Hematopoietic multipotent progenitor cell treated with erythropoietin and hydrocortisone succinate and interleukin-3 and kit ligand, for 15 days (in vitro differentiated cells): Measurements from ENCODE around the gene PRDM16.

ENCODE experiments used
- DNase-seq: peaks from one replicate; pipeline ENCODE4 v3.0.0-alpha.2; 2015; ENCODE audit warnings: low spot score

The PRDM16 gene

GRCh38 chr1:3356827-3357460, 287.9 kb downstream of the PRDM16 start:
- no peak for DNase-seq

GRCh38 chr1:3357526-3358297, 288.7 kb downstream of the PRDM16 start:
- no peak for DNase-seq

DNA sequence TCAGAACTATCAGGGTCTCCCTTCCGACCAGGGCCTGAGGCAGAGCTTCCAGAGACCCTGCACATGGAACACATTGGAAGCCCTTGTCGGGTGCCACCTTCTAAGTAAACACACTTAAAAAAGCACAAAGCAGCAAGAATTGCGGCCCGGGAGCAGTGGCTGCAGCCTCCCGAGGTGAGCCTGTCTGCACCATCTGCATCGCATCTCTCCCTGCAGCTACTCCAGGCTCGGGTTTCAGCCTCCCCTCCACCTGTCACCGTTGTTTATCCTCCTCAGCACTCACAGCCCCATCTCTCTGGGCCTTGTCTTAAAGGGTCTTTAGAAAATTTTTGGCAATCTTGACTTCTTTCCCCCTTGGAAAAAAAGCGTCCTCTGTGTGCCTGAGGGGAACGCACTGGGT, 290.3 kb downstream of the PRDM16 start:
- no peak for DNase-seq

- DNase-seq: no peak
Measured at GRCh38 chr1:3359756-3360440, 290.9 kb downstream of the PRDM16 start.

DNA sequence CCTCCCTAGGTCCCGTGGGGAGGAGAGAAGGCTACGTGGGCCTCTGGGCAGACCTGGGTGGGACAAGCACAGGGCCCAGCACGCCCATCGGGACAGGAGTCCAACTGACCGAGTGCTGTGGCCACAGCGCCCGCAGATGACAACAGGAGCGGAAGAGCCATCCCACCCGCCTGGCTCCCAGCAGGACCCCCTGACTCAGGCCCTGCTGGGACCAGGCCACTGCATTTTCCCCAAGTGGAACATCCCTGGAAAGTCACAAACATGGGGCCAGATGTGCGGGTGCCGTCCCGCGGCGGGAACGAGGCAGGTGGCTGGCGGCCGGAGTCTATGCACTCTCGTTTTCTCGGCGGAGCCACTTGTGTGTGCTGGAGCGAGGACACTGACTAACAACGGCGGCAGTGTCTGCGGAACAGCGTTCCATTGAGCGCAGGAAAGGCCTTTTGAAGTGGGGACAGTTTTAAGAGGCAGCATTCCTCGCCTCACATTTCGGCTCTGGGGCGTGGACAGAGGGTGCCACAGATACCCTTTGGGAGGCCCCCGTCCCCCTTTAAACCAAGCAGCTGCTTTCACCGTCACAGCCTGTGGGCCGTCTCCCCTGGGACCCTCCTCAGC, 291.7 kb downstream of the PRDM16 start:
- DNase-seq: no peak

DNA sequence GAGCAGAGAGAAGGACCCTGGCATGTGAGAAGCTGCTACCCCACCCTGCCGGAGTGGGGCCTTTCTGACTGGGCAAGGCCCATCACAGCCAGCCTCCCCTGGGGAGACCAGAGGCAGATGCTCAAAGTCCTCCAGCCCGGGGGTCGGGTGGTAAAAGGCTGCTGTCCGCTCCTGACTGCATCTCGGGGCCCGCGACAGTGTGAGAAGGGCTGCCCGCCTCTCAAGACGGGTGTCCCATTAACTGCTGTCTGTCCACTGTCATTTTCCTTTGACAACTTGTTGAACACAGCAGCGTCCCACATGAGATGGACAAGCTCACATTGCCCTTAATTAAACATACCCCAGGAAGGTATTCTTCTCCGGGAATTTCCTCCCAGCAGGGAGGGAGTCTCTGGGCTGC, 294.0 kb downstream of the PRDM16 start:
- DNase-seq: no peak

DNA sequence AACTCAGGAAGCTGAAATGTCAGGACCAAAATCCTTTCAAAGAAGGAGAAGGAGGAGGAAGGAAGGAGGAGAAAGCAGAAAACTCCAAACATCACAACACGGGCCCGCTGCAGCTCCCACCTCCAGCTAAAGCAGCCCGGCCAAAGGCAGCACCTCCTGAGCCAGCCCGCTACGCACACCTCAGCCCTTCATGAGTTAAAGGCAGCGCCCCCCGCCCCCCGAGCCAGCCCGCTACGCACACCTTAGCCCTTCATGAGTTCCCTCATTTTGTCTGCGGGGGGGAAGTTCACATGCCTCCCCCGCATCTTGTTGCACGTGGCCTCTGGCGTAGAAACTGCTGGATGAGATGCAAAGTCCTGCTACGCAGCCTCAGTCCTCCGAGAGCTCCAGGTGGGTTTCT, 294.8 kb downstream of the PRDM16 start:
- no peak for DNase-seq

DNA sequence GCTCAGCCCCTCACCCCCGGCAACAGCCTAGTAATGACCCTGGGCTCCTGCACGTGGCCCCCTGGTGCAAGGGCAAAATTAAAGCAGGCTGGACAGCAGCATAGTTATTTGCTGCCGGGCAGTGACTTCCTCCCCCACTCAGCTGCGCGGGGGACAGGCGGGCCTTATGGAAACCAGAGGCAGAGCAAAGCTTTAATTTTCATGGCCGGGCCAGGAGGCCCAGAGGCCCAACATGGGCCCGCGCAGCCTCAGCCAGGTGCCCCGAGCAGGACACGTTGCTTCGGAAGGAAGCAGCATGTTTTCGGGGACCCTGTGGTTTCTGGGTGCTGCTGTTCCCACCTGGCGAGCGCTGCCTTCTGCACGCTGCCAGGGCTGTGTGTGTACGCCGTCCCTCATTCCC, 295.5 kb downstream of the PRDM16 start:
- no peak for DNase-seq

DNA sequence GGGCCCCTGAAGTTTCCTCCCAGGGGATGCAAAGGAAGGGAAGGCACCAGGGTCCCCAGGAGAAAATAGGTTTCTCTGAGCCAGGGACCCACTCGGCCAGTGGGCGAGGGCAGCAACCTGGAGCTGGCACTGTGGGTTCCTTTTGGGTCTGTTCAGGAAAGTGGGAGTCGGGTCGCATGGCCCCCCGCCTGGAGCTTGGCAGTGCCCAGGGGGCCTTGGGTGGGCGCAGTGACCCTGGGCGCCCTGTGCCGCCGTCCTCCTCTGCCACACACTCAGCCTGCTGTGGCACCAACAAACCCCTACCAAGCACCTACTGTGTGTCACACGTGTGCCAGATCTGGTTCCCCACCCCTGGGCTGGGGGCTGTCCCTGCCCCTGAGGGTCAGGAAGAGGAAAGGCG, 296.0 kb downstream of the PRDM16 start:
- no peak for DNase-seq

GRCh38 chr1:3365523-3366125, 296.6 kb downstream of the PRDM16 start:
- DNase-seq: no peak

- no peak for DNase-seq
Measured at GRCh38 chr1:3366126-3367051, 297.4 kb downstream of the PRDM16 start.

GRCh38 chr1:3367376-3367775, 298.4 kb downstream of the PRDM16 start:
- no peak for DNase-seq

DNA sequence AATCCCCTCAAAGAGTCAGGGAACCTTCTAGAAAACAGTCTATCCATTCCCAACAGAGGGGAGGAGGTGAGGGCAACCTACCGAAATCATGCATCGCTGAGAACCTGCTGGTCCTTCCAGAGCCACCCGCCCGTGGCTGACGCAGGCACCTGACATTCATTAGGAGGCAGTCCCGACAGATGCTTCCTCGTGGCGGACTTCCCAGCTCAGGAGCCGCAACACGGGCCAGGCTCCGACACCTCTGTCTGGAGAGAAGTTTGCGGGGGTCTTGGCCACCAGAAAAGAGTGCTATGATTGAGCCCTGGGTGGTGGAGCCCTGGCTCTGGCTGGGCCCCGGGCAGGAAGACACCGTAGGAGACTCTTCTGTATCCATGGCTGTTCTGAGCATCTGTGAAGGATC, 299.1 kb downstream of the PRDM16 start:
- DNase-seq: no peak

DNA sequence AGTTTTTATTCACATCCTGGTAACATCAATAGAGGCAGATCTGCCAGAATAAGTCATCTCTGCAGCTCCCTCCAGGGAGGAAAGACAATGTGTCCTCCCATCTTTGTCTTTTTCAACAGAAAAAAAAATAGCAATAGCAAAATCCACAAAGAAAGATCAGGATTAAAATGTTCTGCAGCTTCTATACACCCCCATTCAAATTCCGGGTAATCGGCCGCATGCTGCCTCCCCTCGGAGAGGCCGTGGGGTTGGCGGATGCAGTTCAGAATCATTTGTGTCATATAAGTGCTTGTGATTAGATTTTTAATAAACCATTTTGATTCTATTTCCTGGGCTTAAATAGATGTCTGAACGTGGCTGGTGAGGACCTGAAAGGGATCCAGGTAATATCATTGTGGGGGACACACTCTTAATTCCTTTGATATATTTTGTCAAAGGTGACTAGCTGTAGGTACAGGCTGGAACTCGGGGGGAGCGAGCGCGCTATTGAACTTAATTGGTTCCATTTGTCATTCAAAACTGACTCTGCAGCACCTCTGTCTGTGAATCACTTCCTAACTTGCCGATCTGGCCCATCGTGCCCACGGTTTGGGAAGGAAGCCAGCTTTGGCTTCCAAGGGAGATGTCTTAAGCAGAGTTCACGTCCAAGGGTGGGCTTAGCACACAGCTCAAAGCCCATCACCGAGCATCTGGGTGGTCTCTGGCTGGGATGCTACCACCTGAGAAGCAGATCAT, 299.9 kb downstream of the PRDM16 start:
- DNase-seq: no peak

GRCh38 chr1:3369446-3370076, 300.6 kb downstream of the PRDM16 start:
- no peak for DNase-seq

DNA sequence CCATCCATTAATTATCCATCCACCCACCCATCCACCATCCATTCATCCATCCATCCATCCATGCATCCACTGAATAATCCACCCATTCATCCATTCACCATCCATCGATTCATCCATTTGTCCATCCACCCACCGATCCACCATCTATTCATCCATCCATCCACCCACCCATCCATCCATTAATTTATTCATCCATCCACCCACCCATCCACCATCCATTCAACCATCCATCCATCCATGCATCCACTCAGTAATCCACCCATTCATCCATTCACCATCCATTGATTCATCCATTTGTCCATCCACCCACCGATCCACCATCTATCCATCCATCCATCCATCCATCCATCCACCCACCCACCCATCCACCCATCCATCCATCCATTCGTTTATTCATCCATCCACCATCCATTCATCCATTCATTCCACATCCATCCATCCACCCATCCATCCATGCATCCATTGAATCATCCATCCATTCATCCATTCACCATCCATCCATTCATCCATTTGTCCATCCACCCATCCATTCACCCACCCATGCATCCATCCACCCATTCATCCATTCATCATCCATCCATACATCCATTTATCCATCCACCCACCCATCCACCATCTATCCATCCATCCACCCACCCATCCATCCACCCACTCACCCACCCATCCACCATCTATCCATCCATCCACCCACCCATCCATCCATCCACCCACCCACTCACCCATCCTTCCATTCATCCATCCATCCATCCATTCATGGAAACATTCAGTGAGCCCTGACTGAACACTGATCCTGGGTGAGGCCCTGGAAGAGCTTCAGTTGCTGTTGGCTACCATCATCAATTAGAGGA, 302.1 kb downstream of the PRDM16 start:
- no peak for DNase-seq

DNA sequence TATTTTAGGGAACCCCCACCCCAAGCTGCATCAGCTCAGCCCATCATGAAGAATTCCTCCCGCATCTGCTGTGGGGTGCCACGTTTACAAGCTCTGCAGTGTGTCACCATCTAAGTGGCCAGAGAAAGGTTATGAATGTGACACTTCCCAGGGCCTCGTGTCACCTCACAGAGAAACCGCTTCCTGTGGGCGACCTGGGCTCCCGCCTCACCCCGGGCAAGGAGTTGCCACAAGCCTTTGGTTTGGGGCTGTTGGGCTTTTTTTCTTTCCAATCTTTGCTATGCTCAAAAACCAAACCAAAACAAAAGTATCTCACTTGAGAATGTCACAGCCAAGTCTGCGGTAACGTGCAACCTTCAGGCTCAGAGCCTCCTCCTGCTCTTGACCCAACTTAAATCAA, 303.3 kb downstream of the PRDM16 start:
- DNase-seq: no peak

DNA sequence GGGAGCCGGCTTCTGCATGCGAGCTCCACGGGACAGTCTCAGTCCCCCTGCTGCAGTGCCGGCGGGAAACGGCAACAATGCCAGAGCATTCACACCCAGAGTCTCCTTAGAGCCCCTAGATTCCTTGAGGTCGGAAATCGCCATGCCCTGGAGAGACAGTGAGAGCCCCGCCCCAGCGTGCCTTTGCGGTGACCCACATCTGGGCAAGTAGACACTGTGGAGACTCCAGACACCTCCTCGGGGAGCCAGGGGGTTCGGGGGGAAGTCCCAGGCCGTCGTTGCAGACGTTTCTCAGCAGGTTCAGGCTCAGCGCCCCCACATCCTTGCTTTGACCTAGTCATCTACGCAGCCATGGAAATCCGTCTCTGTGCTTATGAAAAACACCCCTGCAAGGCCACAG, 304.2 kb downstream of the PRDM16 start:
- DNase-seq: no peak

DNA sequence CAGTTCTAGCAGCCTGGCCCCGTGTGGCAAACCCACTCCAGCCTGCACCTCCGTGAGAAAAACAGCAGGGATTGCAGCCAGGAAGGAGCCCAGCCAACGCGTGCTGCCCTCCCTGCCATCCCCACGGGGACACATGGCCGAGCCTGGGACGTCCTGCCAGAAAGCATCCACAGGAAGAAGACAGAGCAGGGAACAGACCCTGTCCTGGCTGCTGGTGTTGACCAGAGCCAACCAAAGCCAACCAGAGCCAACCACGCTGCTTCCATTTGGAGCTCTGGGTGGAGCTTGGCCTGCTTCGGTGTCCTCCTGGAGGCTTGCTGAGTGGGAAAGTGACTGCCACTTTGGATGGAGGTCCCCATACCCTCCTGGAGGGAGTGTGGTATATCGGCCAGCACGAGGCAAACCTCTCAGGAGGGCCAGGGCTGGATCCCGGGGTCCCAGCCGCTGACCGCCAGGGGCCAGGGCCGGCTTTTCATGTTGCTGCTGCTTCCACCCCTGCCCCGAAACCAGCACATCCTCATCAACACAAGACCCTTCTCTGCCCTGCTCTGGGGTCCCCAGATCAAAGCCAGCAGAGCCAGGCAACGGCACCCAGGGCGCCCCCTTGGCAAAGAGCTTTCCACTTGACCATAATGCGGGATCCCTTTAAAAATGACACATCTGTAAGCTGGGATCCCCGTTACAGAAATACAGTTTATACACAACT, 304.9 kb downstream of the PRDM16 start:
- no peak for DNase-seq
